HG03108 (cell line): ENCODE data around the gene PUM1.

ENCODE experiments used
- ATAC-seq: cut with Tn5 transposase; IDR thresholded peaks from one replicate; pipeline ENCODE4 v1.9.1; 2021; ENCODE audit warnings: moderate library complexity; ENCODE audit not compliant: unreplicated experiment

The PUM1 gene

DNA sequence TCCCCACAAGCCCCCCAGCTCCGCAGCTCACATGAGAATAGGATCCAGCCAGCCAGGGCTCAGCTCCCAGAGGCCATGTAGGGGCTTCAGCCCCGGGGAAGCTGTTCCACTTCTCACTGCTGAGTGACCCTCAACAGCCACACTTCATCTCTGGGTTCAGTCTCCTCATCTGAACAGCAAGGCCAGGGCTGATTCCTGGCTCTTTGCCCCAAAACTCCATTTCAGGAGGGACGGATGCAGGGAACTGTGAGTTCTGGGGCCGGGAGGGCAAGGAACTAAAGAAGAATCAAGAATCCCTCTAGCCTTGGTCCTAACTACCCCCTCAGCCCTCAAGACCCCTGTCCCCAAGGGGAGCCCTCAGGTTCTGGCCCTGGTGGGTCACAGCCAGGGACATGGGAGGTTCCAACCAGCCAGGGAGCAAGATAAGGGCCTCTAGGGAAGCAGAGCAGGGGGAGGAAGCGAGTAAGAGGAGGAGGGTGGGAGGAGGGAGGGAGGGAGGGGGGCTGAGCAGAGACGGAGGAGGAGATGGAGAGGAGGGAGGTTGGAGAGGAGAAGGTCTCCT, 170.1 kb downstream of the PUM1 start:
- ATAC-seq = no peak

DNA sequence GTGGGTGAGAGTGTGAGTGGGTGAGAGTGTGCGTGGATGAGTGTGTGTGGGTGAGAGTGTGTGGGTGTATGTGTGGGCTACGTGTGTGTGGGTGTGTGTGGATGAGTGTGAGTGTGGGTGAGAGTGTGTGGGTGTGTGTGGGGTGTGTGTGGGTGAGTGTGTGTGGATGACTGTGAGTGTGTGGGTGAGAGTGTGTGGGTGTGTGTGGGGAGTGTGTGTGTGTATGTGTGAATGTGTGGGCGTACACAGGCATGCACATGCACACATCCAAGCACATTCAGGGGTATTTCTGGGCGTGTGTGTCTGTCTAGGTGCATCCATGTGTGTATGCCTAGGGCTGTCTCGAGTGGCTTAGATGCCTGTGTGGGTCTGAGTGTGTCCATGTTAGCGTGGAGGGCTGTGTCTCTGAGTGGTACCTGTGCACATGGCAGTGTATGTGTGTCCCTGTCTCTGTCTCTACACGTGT, 171.0 kb downstream of the PUM1 start:
- ATAC-seq = no peak

- ATAC-seq = no peak
Observed at GRCh38 chr1:30893776-30894507, 171.6 kb downstream of the PUM1 start.

- no peak for ATAC-seq
Observed at GRCh38 chr1:30892671-30893073, 172.8 kb downstream of the PUM1 start.

GRCh38 chr1:30891227-30891552, 174.3 kb downstream of the PUM1 start:
- ATAC-seq = no peak

DNA sequence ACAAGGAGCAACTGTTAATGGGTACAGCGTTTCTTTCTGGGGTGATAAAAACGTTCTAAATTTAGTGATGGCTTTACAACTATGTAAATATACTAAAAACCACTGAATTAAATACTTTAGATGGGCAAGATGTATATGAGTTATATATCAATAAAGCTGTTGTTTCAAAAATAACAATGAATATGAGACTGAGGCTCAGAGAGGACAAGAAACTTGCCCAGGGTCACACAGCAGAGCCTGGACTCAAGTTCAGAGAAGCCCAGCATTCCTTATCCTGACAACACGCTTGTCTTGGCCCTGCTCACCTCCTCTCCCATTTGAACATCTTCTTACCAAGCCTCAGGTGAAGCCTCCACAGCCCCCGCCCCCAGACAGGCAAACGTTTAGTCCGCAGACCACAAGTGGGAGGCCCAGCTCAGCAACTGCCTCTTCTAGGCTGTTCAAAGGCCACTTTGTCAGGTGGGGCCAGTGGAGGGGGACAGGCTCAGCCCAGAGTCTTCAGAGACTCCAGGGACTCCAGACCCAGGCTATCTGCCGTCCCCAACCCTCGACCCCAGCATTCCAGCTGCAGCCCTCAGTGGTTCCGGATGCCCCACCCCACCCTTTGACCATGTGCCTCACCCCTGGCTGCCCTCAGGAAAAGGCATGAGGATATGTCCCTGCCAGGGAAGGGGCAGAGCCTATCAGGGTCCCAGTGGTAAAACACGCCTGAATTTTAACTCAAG, 174.9 kb downstream of the PUM1 start:
- ATAC-seq = no peak

- no peak for ATAC-seq
Observed at GRCh38 chr1:30889511-30889910, 176.0 kb downstream of the PUM1 start.

GRCh38 chr1:30888975-30889374, 176.5 kb downstream of the PUM1 start:
- no peak for ATAC-seq

- ATAC-seq = no peak
Observed at GRCh38 chr1:30888391-30888790, 177.1 kb downstream of the PUM1 start.

- ATAC-seq = no peak
Observed at GRCh38 chr1:30887485-30888315, 177.8 kb downstream of the PUM1 start.

GRCh38 chr1:30886710-30887428, 178.6 kb downstream of the PUM1 start:
- ATAC-seq = no peak

GRCh38 chr1:30885570-30886522, 179.7 kb downstream of the PUM1 start:
- no peak for ATAC-seq

- no peak for ATAC-seq
Observed at GRCh38 chr1:30884723-30885122, 180.8 kb downstream of the PUM1 start.

DNA sequence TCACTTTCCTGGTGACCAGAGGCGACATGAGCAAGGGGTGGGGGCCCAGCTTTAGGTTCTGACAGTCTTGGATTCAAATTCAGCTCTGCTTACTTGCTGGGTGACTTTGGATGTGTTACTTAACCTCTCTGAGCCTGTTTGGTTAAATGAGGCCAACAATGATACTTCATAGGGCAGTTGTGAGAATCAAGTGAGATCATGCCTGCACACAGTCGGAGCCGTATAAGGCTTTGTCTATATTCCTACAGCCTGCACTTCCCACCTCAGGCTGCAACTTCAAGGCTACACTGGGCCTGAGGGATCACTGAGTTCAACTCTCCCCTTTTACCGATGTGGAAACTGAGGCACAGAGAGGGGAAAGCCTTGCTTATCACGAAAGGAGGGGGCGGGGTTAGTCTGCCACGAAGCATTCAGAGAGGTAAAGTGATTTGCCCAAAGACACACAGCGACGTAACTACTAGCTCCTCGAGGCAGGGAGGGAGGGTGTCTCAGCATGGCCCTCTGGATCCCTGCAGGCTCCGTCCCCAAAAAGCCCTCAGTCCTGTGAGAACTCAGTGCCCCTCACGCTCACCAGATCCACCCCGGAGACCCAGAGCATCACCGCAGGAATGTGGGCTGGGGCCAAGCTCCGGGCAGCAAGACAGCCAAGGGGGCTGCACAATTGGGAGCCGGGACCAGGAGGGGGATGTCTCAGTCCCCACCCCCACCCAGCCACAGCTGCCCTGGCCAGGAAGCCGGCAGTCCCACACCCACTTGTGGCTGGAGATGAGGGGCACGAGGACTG, 181.9 kb downstream of the PUM1 start:
- no peak for ATAC-seq

- ATAC-seq = no peak
Observed at GRCh38 chr1:30882678-30883388, 182.7 kb downstream of the PUM1 start.
